ENCODE results near the gene NEMP1. TPM values are rescaled to one million over a fixed set of nuclear protein-coding genes. Genes with fewer than 3 reads are reported as not detected.

NEMP1 gene
- total RNA-seq, 1 donor from 2014 or later, result 5.7 TPM

DNA sequence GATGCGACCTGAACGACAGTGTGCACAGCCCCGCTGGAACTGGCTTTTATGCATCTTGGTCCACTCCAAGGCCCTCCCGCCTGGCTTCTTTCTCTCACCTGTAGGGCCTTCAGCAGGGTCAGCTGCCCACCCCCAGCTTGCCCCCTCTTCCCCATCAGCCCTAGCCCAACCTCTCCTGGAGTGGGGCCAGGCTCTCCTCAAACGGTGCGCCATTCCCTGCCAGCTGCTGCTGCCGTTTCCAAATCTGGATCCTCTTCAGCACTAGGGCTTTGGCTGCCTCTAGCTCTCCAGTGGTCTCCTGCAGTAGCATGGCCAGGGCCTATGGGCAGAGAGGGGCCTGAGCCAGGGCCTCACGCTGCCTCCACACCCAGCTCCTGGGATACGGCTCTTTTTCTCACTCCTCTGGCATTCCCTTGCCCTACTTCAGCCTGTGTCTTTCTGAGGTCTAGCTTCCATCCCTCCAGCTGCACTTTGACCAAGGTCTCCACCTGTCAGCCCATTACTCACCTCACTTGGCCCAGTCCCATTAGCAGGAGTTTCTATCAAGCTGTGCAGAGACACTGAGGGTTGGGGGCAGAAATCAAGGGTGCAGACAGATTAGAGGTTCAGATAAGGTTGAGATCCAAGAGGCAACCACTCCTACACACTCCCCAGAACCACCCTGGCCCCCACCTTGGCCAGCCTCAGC is 27.6 kb upstream of the NEMP1 start:
- no peak for ATAC-seq

DNA sequence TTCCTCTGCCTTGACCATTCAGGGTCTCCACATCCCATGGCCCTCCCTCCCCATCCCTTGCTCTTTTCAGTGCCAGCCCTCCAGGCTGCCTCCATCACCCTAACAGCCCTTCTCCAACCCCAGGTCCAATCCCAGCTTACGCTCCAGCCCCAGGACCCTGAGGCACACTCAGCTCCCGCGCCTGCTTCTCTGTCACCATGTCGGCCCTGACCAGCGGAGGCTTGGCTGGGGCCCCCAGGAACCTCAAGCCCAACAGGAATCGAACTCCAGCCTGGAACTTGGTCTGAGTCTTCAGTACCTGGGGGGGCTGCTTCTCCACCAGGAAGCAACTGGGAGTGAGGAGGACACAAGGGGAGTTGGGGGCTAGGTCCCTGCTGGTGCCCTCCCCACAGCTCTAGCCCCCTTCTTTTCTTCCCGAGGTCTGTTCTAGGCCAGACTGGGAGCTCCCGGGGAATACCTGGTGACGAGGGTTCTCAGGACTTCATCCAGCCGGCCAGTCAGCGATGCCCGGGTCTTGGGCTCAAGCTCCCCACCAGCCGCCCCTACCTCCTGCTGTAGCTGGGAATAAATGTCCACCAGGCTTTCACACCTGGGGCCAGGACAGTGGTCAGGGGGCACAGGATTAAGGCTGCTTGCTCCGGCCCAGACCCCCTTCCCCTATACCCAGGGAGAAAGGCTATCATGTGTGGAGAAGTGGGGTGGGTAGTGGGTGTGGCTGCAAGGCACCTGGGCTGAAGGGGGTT is 26.6 kb upstream of the NEMP1 start:
- ATAC-seq, result no peak

- ATAC-seq, result no peak
Observed at GRCh38 chr12:57104292-57104910, 25.8 kb upstream of the NEMP1 start.

DNA sequence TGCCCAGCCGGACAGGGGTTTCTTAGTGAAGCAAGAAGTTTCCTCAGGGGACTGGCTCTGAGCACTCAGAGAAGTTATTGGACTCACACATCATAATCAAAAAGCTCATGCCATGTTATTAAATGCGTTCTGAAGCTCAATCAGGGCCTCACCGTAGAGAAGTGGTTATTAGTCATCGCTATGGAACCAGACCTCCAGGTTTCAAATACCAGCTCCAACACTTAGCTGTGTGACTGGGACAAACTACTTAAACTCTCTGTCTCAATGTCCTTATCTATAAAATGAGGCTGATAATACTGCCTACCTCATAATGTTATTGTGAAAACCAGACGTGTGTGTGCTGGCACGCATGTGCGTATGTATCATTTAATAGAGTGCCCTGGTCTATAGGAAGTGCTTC is 25.3 kb upstream of the NEMP1 start:
- ATAC-seq, result no peak

- no peak for ATAC-seq
Observed at GRCh38 chr12:57101892-57102695, 23.5 kb upstream of the NEMP1 start.

- ATAC-seq, result no peak
Observed at GRCh38 chr12:57099766-57100165, 21.2 kb upstream of the NEMP1 start.

- ATAC-seq, result no peak
Observed at GRCh38 chr12:57099047-57099714, 20.6 kb upstream of the NEMP1 start.

DNA sequence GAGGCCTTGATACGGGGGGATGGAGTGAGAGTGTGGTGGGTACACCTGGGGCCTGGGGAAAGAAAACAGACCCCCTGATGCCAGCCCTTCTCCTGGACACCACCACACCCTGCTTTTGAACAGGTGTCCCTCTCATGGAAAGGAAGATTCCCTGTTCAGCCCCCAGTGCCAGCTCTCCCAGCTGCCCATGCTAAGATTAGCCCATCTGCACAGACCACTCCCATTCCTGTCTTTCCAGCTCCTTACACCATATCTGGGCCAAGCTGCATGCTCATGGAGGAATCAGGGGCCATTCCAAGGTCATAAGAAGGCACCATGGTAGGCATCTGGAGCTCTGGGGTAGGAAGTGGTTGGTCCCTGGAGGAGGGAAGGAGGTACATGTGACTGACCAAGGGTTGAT is 20.0 kb upstream of the NEMP1 start:
- no peak for ATAC-seq

DNA sequence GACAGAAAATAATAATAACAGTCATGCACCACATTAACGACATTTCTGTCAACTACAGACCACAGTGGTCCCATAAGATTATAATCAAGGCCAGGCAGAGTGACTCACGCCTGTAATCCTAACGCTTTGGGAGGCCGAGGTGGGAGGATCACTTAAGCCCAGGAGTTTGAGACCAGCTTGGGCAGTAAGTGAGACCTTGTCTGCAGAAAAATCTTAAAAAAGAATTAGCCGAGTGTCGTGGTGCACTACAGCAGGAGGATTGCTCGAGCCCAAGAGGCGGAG is 18.9 kb upstream of the NEMP1 start:
- no peak for ATAC-seq

DNA sequence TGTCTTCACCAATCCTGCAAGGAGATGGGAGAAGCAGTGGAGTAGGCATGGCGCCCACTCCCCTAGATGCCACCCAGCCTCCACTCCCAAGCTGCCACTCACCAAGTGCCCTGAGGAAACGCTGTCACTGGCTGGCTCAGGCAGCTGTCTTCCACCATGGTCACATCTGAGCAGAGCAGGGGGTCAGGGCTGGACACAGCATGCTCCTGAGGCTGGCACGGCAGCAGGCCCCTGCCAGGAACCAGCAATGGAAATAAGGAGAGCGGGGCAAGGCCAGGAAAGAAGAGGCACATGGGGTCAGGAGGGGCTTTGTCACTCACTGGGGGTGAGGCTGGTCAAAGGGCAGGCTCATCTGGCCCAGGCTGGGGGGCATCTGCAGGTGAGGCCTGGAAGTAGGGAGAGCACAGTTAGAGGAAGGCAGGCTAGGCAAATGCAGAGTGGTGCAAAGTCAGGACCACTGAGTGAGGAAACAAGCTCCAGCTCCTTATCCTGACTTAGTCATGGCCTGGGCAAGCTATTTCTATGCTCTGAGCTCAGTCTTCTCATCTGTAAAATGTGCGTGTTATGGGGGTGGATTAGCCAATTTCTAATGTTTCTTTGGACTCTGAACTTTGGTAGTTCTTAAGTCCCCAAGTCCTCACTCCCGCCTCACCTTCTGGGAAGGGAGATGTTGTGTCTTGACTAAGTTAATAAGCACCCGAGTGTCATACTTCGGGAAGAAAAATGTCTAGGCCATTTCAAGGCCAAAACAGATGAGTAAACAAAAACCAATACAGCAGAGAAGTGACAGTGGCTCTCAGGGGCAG is 18.4 kb upstream of the NEMP1 start:
- no peak for ATAC-seq

DNA sequence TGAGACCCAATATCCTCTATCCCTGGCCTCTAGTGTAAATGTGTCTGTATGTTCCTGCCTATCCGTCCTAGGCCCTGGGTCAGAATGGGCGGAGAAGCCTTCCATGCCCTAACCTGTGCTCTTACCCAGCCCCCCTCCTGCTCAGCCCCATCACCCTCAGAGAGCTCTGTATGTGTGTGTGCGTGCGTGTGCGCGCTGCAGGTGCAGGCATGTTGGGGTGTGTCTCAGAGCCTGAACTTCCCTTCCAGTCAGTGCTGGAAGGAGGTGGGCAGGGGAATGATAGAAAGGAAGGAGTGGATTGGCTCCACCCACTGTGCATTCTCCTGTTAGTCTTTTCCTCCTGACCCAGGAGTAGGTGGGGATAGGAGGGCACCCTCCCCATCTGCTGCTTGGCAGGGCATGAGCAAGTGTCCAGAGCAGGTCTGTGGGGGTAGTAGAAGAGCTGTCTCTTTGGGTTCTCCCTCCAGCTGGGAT is 17.5 kb upstream of the NEMP1 start:
- ATAC-seq, result peak; percentile 86

- ATAC-seq, result peak; percentile 0
Observed at GRCh38 chr12:57095440-57095839, 16.8 kb upstream of the NEMP1 start.

DNA sequence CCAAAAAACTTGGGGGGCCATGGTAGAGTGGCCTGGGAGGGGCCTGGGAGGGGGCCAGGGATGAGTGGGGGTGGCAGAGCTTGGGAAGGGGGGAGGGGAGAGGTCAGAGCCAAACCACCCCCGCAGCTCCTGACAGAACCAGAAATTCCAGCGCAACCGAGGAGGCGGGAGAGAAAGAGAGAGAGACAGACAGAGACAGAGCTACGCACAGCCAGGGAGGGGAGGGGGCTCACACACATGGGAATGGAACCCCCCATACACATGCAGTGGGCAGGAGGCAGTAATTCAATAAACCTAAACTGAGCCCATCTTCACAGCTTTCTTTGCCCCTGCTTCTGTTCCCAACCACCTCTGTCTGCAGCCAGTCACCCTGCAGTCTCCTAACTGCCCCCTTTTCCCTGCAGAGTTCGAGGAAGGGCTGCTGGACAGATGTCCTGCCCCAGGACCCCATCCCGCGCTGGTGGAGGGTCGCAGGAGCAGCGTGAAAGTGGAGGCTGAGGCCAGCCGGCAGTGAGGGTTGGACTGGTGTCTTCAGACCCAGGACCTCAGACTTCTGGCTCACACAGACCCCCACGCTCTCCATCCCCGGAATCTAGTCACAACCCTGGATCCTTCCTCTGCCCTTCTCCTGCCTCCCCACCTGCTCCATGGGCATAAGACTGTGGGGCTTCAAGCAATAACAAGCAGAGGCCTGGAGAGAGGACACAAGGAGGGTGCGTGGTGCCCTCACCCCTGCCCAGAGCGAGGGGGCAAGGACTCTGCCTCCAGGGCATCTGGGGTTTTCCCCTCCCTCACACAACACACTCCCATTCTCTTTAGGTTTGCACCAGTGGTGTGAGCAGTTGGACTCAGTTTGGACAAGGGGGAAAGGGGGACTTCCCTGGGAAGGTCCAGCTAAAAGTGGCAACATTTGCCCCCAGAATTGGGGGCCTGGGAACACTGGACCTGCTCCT is 15.9 kb upstream of the NEMP1 start:
- ATAC-seq, result no peak

DNA sequence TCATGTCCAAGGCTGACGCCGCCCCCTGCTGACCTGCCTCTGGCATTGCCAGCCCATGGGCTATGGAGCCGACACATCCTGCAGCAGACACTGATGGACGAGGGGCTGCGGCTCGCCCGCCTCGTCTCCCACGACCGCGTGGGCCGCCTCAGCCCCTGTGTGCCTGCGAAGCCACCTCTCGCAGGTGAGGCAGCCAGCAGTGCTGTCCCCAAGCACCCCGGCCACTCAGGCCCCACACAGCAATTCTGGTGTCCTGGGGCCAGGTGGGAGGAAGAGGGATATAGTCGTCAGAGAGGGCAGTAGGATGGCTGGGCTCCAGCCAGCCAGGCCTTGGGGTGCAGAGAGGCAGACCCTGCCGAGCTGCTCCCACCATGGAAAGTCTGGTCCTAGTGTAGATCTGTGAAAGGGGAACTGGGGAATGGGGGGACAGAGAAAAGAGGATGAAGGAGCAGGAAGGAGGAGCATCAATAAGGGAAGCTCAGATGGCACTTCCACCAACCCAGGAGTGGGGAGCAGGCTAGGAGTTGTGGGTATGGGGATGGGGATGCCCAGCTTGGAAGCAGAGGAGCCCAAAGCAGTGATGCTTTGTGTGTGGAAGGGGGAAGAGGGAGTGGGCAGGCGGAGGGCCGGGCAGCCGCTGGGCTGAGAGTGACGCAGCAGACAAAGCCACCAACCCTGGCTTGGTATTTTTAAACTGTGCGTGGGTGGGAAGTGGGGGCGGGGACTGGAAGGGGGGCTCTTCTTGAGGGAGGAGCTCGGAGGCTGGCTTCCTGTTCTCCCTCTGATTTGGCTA is 15.0 kb upstream of the NEMP1 start:
- ATAC-seq, result peak; percentile 14

DNA sequence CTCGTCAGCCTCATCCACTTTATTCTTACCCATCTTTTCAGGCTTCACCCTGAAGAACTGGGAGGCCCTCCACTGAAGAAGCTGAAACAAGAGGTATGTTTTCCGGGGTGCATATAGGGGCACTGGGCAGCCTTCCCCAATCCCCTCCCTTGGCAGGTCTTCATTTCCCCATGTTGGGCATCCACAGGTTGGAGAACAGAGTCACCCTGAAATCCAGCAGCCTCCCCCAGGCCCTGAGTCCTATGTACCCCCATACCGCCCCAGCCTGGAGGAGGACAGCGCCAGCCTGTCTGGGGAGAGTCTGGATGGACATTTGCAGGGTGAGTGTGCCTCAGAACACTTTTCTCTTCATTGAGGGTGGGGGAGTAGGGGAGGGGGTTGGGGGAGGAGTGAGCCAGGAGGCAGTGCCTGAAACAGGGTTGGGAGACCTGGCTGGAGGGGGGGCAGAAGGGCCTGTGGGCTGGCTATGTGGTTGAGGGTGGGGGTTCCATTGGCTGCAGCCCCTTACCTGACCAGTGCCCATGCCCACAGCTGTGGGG is 14.4 kb upstream of the NEMP1 start:
- ATAC-seq, result no peak

DNA sequence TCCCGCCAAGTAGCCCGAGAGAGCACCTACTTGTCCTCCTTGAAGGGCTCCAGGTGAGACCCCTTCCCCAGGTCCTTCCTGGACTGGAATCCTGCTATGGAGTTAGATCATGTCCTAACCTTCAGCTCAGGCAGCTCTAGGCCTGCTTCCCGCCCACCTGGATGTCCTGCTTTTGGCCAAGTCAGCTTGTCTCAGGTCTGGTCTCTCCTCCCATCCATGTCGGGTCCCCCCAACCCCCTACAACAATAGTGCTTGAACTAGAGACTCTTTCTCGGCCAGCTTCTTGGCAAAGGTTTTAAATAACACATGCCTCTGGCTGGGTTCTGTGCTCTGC is 13.9 kb upstream of the NEMP1 start:
- ATAC-seq, result no peak

- no peak for ATAC-seq
Observed at GRCh38 chr12:57091638-57092528, 13.3 kb upstream of the NEMP1 start.

- no peak for ATAC-seq
Observed at GRCh38 chr12:57090924-57091637, 12.5 kb upstream of the NEMP1 start.

Measured in esophagus mucosa (tissue), 1 donor.